Measurements from ENCODE around the gene NFIB. TPM values are rescaled to one million over a fixed set of nuclear protein-coding genes. Genes with fewer than 3 reads are reported as not detected.

NFIB gene
- total and polyA plus RNA-seq, 8 donors, result 88.8 to 144 (median 127) TPM

DNA sequence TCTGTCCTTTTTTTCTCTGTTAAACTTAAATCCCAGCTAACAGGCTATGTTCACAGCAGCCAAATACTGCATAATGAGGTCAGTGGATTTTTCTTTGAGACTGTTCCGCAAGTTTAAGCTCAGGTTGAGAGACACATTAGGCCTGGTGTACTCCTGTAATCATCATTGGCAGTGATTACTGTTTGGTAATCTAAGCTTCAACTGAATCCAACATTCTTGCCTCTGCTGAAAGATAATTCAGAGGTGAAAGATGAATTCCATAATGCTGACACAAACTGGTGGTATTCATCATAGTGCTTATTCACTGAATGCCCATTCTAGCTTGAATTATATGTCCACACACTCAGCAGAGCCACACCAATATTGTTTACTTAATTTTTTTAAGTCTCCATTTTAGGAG lies 108.5 kb downstream of the NFIB start:
- H3K4me3 ChIP-seq, result no peak overlapping the region
- no peak for DNase-seq
- no peaks in the 10 kb centered on the region for H3K27me3 ChIP-seq
- no peaks in the 10 kb centered on the region for H3K36me3 ChIP-seq
- no peak overlapping the region for H3K27ac ChIP-seq
- intact Hi-C loops (cut with DNase I), result no loop called here
- TF ChIP-seq, protein P1, sequence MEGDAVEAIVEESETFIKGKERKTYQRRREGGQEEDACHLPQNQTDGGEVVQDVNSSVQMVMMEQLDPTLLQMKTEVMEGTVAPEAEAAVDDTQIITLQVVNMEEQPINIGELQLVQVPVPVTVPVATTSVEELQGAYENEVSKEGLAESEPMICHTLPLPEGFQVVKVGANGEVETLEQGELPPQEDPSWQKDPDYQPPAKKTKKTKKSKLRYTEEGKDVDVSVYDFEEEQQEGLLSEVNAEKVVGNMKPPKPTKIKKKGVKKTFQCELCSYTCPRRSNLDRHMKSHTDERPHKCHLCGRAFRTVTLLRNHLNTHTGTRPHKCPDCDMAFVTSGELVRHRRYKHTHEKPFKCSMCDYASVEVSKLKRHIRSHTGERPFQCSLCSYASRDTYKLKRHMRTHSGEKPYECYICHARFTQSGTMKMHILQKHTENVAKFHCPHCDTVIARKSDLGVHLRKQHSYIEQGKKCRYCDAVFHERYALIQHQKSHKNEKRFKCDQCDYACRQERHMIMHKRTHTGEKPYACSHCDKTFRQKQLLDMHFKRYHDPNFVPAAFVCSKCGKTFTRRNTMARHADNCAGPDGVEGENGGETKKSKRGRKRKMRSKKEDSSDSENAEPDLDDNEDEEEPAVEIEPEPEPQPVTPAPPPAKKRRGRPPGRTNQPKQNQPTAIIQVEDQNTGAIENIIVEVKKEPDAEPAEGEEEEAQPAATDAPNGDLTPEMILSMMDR (IDR thresholded peaks at IDR 0.05), result no peak
- peaks cover 0 to 14% of the 10 kb centered on the region in 2 donors for H3K4me1 ChIP-seq
- peaks cover 0 to 2% of the 10 kb centered on the region in 2 donors for H3K9me3 ChIP-seq
- peak; percentile 45 for ATAC-seq

- H3K4me3 ChIP-seq, result no peak overlapping the region
- H3K9me3 ChIP-seq, result peaks cover 0 to 2% of the 10 kb centered on the region in 2 donors
- H3K4me1 ChIP-seq, result peaks cover 4 to 14% of the 10 kb centered on the region in 2 donors
- H3K27ac ChIP-seq, result peak overlapping the region; percentile 33 to 46
- ATAC-seq (peak; percentile 53), DNase-seq (peak in 3 of 4 donors; percentile 68 to 80 (median 70))
- intact Hi-C loops (cut with DNase I), result no loop called here
- TF ChIP-seq, protein P1 (IDR thresholded peaks at IDR 0.05), result no peak
- H3K36me3 ChIP-seq, result no peaks in the 10 kb centered on the region
- H3K27me3 ChIP-seq, result no peaks in the 10 kb centered on the region
Observed at GRCh38 chr9:14203356-14204056, 110.4 kb downstream of the NFIB start.

DNA sequence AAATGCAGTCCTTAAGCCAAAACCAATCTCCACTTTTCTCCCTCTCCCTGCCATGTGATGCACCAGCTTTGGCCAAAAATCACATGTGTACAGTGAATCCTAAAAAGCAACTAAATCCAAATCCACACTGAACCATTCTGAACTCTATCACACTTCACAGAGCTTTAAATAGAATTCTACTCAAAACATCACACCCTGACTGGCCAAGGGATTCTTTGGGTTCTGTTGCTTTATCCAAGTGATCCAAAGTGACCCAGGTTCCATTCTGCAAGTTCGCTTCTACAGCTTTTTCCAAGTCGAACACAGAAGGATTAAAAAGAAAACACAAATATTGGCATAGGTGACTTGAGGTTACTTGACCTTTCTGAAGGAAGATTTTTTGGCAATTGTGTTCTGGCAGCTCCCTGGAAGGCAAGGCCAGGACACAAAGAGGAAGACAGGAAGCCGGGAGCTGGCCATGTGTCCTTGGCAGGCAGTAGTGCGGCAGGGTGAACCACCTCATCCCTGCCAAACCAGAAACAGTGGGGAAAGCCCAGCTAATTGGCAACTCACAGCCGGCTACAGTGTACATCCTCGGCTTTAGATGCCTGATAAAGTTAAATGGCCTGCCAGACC lies 115.0 kb downstream of the NFIB start:
- intact Hi-C loops (cut with DNase I), result no loop called here
- H3K36me3 ChIP-seq, result no peaks in the 10 kb centered on the region
- DNase-seq (peak in 3 of 4 donors; percentile 32 to 52 (median 49)), ATAC-seq (peak; percentile 74)
- no peak overlapping the region for H3K27ac ChIP-seq
- no peak overlapping the region for H3K4me3 ChIP-seq
- no peaks in the 10 kb centered on the region for H3K9me3 ChIP-seq
- no peaks in the 10 kb centered on the region for H3K27me3 ChIP-seq
- TF ChIP-seq, protein P1 (IDR thresholded peaks at IDR 0.05), result no peak
- H3K4me1 ChIP-seq, result peaks cover 4 to 10% of the 10 kb centered on the region in 2 donors

- Histone ChIP-seq H3K9me3 (no peaks in the 10 kb centered on the region), H3K4me3 (no peak overlapping the region), H3K4me1 (peaks cover 4 to 10% of the 10 kb centered on the region in 2 donors), H3K27me3 (no peaks in the 10 kb centered on the region), H3K27ac (no peak overlapping the region), H3K36me3 (no peaks in the 10 kb centered on the region)
- ATAC-seq, result peak; percentile 55
- TF ChIP-seq, protein P1 (IDR thresholded peaks at IDR 0.05), result no peak
- intact Hi-C loops (cut with DNase I), result no loop called here
- DNase-seq, result no peak
Observed at GRCh38 chr9:14198047-14198840, 115.7 kb downstream of the NFIB start.
